CD4-positive, alpha-beta T cell (primary cell): ENCODE results near the gene VSX2. TPM values are rescaled to one million over a fixed set of nuclear protein-coding genes. Genes with fewer than 3 reads are reported as not detected.

ENCODE experiments used
- ATAC-seq: fragments of 200-7000 bp; cut with Tn5 transposase; one replicate; pipeline ENCODE4 v1.10.0; 2022; ENCODE audit warnings: mild to moderate bottlenecking; ENCODE audit not compliant: poor library complexity
- CTCF ChIA-PET: fragments of 350-600 bp; sonication (Branson Sonifier 250); formaldehyde crosslinking; loops from one replicate; lab custom pipeline; 2021; ENCODE audit warnings: antibody characterized with exemption, inconsistent platforms; lab: Charles Lee
- POLR2A ChIA-PET: fragments of 350-600 bp; sonication (Branson Sonifier 250); formaldehyde crosslinking; loops from one replicate; lab custom pipeline; 2021; ENCODE audit warnings: antibody characterized with exemption, inconsistent platforms; lab: Charles Lee
- DNase-seq, 14 experiments: peaks; one replicate each; pipeline ENCODE4 v3.0.0-alpha.2; 2013 to 2020; ENCODE audit warnings: mixed read lengths in 2 of 14
- H3K27ac ChIP-seq, 2 donors: one replicate each; pipeline versions ENCODE4 v1.5.1 to v1.7.0; 2013; ENCODE audit warnings: low read length in 2 of 2, low read depth in 1 of 2, mild to moderate bottlenecking in 1 of 2
- H3K27me3 ChIP-seq, 2 experiments: 1 replicate in 1 of 2; 2 replicates in 1 of 2; pipeline versions ENCODE4 v1.6.1 to v1.7.0; 2013; ENCODE audit warnings: low read length in 2 of 2, control low read depth in 1 of 2, mild to moderate bottlenecking in 1 of 2, moderate library complexity in 1 of 2; ENCODE audit not compliant: insufficient read depth in 2 of 2, control insufficient read depth in 1 of 2
- H3K36me3 ChIP-seq: one replicate; pipeline ENCODE4 v1.6.1; 2013; ENCODE audit warnings: low read length, control low read depth; ENCODE audit not compliant: insufficient read depth
- H3K4me1 ChIP-seq: one replicate; pipeline ENCODE4 v1.6.1; 2013; ENCODE audit warnings: low read length, control low read depth; ENCODE audit not compliant: insufficient read depth
- H3K4me3 ChIP-seq: one replicate; pipeline ENCODE4 v1.5.1; 2013; ENCODE audit warnings: mild to moderate bottlenecking, low read length, moderate library complexity
- H3K9me3 ChIP-seq, 2 experiments: 1 replicate in 1 of 2; 2 replicates in 1 of 2; pipeline versions ENCODE4 v1.6.1 to v1.7.0; 2013; ENCODE audit warnings: low read length in 2 of 2, mild to moderate bottlenecking in 2 of 2, control low read depth in 1 of 2, moderate library complexity in 1 of 2; ENCODE audit not compliant: control insufficient read depth in 1 of 2, insufficient read depth in 1 of 2
- H3K27ac Mint-ChIP-seq: one replicate; pipeline ENCODE4 v1.8.0; 2020; ENCODE audit warnings: mixed read lengths
- H3K27me3 Mint-ChIP-seq: one replicate; pipeline ENCODE4 v1.8.0; 2021; ENCODE audit warnings: mixed read lengths
- H3K36me3 Mint-ChIP-seq: one replicate; pipeline ENCODE4 v1.8.0; 2021; ENCODE audit warnings: low read depth, mixed read lengths
- H3K4me1 Mint-ChIP-seq: one replicate; pipeline ENCODE4 v1.8.0; 2021; ENCODE audit warnings: low read depth, mixed read lengths
- H3K4me3 Mint-ChIP-seq: one replicate; pipeline ENCODE4 v1.8.0; 2020; ENCODE audit warnings: mild to moderate bottlenecking, mixed read lengths
- H3K9me3 Mint-ChIP-seq: one replicate; pipeline ENCODE4 v1.8.0; 2020; ENCODE audit warnings: mixed read lengths
- intact Hi-C, 2 experiments: fragments of 100-400 bp; cut with DNase I in 1 of 2; cut with micrococcal nuclease in 1 of 2; formaldehyde crosslinking; loops; one replicate each; pipeline versions ENCODE4 v1.15.1 to v1.9.0; 2023 to 2025; cut with DNase I, micrococcal nuclease
- total RNA-seq, 174 experiments: library from RNA in 2 of 174; stranded (reverse) in 2 of 174; gene quantifications; one replicate each; pipeline ENCODE4 v1.2.3 and lab custom pipeline; 2021 to 2026
- TF ChIP-seq, protein P1 (sequence below): fragments of 200-600 bp; IDR thresholded peaks from one replicate; pipeline ENCODE4 v1.8.0; 2022; ENCODE audit warnings: antibody characterized with exemption, mild to moderate bottlenecking

VSX2 gene
- total RNA-seq, 2 experiments from 2014 or later = not detected

DNA sequence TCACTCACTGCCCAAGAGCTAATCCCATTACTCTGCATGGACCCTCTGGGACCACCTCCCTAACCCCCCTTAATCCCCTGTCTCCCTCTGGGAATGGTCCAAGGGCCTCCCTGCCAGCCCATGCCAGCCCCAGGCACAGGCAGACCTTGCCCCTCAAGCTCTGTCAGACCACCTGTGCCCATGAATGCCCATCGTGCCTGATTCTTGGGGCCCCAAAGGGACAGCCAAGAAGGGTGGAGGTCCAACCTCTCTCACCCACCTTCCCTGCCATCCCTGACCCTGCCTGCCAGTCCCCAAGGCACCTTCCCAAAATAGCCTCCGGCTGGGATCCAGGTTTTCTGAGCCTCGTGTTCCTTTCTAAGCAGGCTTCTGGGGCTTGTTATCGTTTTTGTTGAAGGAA, 20.8 kb upstream of the VSX2 start:
- CTCF ChIA-PET = no interaction called here
- no peak for ATAC-seq

DNA sequence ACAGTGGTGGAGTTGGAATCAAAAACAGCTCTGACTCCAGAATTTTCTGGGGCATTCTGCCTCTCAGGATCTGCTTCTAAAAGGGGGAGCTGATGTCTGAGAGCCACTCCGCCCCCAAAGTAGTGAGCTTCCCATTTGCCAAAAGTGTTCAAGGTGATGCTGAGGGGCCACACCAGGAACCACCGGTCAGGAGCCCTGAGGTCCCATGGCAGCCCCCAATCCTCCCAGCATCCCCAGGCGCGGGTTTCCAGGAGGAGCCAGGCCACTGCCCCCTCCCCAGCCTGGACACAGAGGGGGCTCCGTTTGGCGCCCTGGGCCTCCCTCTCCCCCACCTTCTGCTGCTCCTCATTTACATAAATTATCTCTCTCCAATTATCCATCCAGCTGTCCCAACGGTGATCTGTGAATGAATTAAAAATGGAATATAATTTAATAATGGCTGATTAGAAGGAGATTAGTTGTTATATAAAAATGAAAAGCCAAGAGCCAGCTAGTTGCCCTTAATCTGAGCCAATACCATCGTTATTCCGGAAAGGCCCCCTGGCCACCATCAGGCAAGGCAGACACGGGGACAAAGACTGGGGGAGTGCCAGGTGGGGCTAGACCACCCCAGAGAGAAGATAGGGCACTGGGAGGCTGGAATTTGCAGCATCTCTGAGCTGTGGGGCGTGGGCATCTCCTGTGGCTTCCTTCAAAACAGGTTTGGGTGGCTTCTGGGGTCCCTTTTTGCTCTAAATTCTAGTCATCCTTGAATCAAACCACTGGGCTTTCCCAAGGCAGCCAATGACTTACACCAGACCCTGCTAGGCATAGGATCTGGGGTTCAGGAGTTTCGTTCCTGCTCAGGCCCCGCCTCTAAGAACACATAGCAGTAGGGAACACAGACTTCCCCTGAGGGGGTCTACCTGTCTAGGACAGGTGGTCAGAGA, 19.7 kb upstream of the VSX2 start:
- intact Hi-C loops = no loop called here
- no peak for ATAC-seq
- H3K4me1 ChIP-seq = peaks cover 9% of the 10 kb centered on the region
- H3K36me3 ChIP-seq = no peaks in the 10 kb centered on the region
- H3K4me3 ChIP-seq = no peak overlapping the region
- Mint-ChIP-seq H3K4me1 (no peaks in the 10 kb centered on the region), H3K9me3 (no peaks in the 10 kb centered on the region), H3K27me3 (peaks cover 49% of the 10 kb centered on the region), H3K4me3 (no peak overlapping the region), H3K36me3 (no peaks in the 10 kb centered on the region), H3K27ac (no peak overlapping the region)
- no peaks in the 10 kb centered on the region for H3K9me3 ChIP-seq
- no peak for DNase-seq
- ChIA-PET POLR2A (no interaction called here), CTCF (no interaction called here)
- H3K27ac ChIP-seq = no peak overlapping the region
- H3K27me3 ChIP-seq = peaks cover 15 to 28% of the 10 kb centered on the region in 2 experiments
- TF ChIP-seq, protein P1, sequence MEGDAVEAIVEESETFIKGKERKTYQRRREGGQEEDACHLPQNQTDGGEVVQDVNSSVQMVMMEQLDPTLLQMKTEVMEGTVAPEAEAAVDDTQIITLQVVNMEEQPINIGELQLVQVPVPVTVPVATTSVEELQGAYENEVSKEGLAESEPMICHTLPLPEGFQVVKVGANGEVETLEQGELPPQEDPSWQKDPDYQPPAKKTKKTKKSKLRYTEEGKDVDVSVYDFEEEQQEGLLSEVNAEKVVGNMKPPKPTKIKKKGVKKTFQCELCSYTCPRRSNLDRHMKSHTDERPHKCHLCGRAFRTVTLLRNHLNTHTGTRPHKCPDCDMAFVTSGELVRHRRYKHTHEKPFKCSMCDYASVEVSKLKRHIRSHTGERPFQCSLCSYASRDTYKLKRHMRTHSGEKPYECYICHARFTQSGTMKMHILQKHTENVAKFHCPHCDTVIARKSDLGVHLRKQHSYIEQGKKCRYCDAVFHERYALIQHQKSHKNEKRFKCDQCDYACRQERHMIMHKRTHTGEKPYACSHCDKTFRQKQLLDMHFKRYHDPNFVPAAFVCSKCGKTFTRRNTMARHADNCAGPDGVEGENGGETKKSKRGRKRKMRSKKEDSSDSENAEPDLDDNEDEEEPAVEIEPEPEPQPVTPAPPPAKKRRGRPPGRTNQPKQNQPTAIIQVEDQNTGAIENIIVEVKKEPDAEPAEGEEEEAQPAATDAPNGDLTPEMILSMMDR = no peak

More for the DNA sequence above, 20.8 kb upstream of the VSX2 start:
- TF ChIP-seq, protein P1 = no peak
- DNase-seq = no peak
- intact Hi-C loops = no loop called here
- H3K27me3 Mint-ChIP-seq = peaks cover 41% of the 10 kb centered on the region
- H3K4me1 Mint-ChIP-seq = no peaks in the 10 kb centered on the region
- peaks cover 9% of the 10 kb centered on the region for H3K4me1 ChIP-seq
- no peak overlapping the region for H3K4me3 ChIP-seq
- no peak overlapping the region for H3K4me3 Mint-ChIP-seq
- H3K36me3 Mint-ChIP-seq = no peaks in the 10 kb centered on the region
- no peaks in the 10 kb centered on the region for H3K36me3 ChIP-seq
- peaks cover 11 to 28% of the 10 kb centered on the region in 2 experiments for H3K27me3 ChIP-seq
- H3K27ac ChIP-seq = no peak overlapping the region
- no peak overlapping the region for H3K27ac Mint-ChIP-seq
- peaks cover 0 to 5% of the 10 kb centered on the region in 2 experiments for H3K9me3 ChIP-seq
- no peaks in the 10 kb centered on the region for H3K9me3 Mint-ChIP-seq
- POLR2A ChIA-PET = no interaction called here

DNA sequence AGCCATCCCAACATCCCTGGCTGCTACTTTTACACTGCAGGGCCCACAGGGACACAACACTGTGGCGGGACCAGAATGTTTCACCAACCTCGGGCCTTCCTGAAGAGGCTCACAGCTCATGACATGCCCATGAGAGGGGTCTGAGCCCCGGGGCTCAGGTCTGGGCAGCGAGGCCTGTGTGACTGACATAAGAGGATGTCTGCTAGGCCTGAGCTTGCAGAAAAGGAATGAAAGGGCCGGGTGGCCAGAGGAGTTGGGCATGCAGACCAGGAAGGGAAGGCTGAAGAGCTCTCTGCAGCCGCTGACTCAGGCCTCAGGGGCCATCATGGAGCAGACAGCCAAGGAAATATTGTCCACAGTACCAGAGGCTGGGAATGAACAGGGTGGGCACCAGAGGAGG, 18.3 kb upstream of the VSX2 start:
- intact Hi-C loops = no loop called here
- H3K4me3 Mint-ChIP-seq = no peak overlapping the region
- Histone ChIP-seq H3K36me3 (no peaks in the 10 kb centered on the region), H3K4me3 (no peak overlapping the region), H3K9me3 (no peaks in the 10 kb centered on the region), H3K27me3 (peaks cover 16 to 29% of the 10 kb centered on the region in 2 experiments), H3K4me1 (peaks cover 9% of the 10 kb centered on the region), H3K27ac (no peak overlapping the region)
- POLR2A ChIA-PET = no interaction called here
- CTCF ChIA-PET = no interaction called here
- H3K36me3 Mint-ChIP-seq = no peaks in the 10 kb centered on the region
- no peaks in the 10 kb centered on the region for H3K4me1 Mint-ChIP-seq
- DNase-seq (no peak), ATAC-seq (no peak)
- no peak overlapping the region for H3K27ac Mint-ChIP-seq
- TF ChIP-seq, protein P1 = no peak
- H3K27me3 Mint-ChIP-seq = peaks cover 42% of the 10 kb centered on the region
- no peaks in the 10 kb centered on the region for H3K9me3 Mint-ChIP-seq
